MM.1S (cell line): ENCODE data around the gene INSR.
A peak's percentile ranks its signal among the peaks of the same experiment; 100 is the strongest.
"Not testable (repeated sequence)": the region's sequence is repeated elsewhere in the genome, so short reads cannot be mapped to it uniquely, and the experiment has no call there.

Experiments used
- DNase-seq: peaks from one replicate; pipeline ENCODE4 v3.0.0-alpha.2; 2015
- H2AFZ ChIP-seq: fragments of 300-600 bp; sonication (generic); 2 replicates; pipeline ENCODE4 v1.6.0; 2016; ENCODE audit warnings: antibody characterized with exemption, low read length
- H3F3A ChIP-seq: fragments of 300-600 bp; sonication (generic); 2 replicates; pipeline ENCODE4 v1.6.1; 2016; ENCODE audit warnings: mild to moderate bottlenecking, antibody characterized with exemption, low read length, moderate library complexity, mixed read lengths; ENCODE audit not compliant: insufficient read depth
- H3K27ac ChIP-seq: fragments of 300-600 bp; sonication (generic); 2 replicates; pipeline ENCODE4 v1.5.1; 2016; ENCODE audit warnings: mild to moderate bottlenecking, low read length
- H3K27me3 ChIP-seq: fragments of 300-600 bp; sonication (generic); replicated peaks from 2 replicates; pipeline ENCODE4 v1.6.0; 2016; ENCODE audit warnings: low read length; ENCODE audit not compliant: insufficient read depth
- H3K36me3 ChIP-seq: fragments of 300-600 bp; sonication (generic); replicated peaks from 2 replicates; pipeline ENCODE4 v1.6.1; 2016; ENCODE audit warnings: mild to moderate bottlenecking, low read length, mixed read lengths; ENCODE audit not compliant: insufficient read depth
- H3K4me1 ChIP-seq: fragments of 300-600 bp; sonication (generic); 2 replicates; pipeline ENCODE4 v1.6.1; 2016; ENCODE audit warnings: low read length, mixed read lengths
- H3K4me2 ChIP-seq: fragments of 300-600 bp; sonication (generic); 2 replicates; pipeline ENCODE4 v1.6.0; 2016; ENCODE audit warnings: low read depth, low read length
- H3K4me3 ChIP-seq: fragments of 300-600 bp; sonication (generic); 2 replicates; pipeline ENCODE4 v1.5.1; 2016; ENCODE audit warnings: low read length, mixed read lengths
- H3K79me2 ChIP-seq: fragments of 300-600 bp; sonication (generic); 2 replicates; pipeline ENCODE4 v1.6.1; 2016; ENCODE audit warnings: mixed run types, low read length, mixed read lengths
- H3K9ac ChIP-seq: fragments of 300-600 bp; sonication (generic); 2 replicates; pipeline ENCODE4 v1.6.1; 2016; ENCODE audit warnings: low read length, mixed read lengths
- H3K9me2 ChIP-seq: fragments of 300-600 bp; sonication (generic); replicated peaks from 2 replicates; pipeline ENCODE4 v1.6.1; 2016; ENCODE audit warnings: mild to moderate bottlenecking, low read length, mixed read lengths; ENCODE audit not compliant: insufficient read depth
- H3K9me3 ChIP-seq: fragments of 300-600 bp; sonication (generic); replicated peaks from 2 replicates; pipeline ENCODE4 v1.6.1; 2016; ENCODE audit warnings: mild to moderate bottlenecking, low read length, mixed read lengths; ENCODE audit not compliant: insufficient read depth
- H4K20me1 ChIP-seq: fragments of 300-600 bp; sonication (generic); 2 replicates; pipeline ENCODE4 v1.6.1; 2016; ENCODE audit warnings: mild to moderate bottlenecking, low read length, moderate library complexity, mixed read lengths; ENCODE audit not compliant: insufficient read depth
- EZH2 ChIP-seq: fragments of 300-600 bp; sonication (generic); optimal IDR thresholded peaks from 2 replicates; pipeline ENCODE3; 2017; ENCODE audit warnings: low read depth, mild to moderate bottlenecking, antibody characterized with exemption, low read length, mixed read lengths
- EZH2phosphoT487 ChIP-seq: fragments of 300-600 bp; sonication (generic); IDR thresholded peaks from 2 replicates; pipeline ENCODE4 v1.6.1; 2018; ENCODE audit warnings: antibody characterized with exemption, low read length
- TF ChIP-seq, protein P1 (sequence below): fragments of 300-600 bp; sonication (generic); IDR thresholded peaks from 2 replicates; pipeline ENCODE4 v1.5.1; 2016; ENCODE audit warnings: antibody characterized with exemption, low read length, mixed read lengths

The INSR gene

DNA sequence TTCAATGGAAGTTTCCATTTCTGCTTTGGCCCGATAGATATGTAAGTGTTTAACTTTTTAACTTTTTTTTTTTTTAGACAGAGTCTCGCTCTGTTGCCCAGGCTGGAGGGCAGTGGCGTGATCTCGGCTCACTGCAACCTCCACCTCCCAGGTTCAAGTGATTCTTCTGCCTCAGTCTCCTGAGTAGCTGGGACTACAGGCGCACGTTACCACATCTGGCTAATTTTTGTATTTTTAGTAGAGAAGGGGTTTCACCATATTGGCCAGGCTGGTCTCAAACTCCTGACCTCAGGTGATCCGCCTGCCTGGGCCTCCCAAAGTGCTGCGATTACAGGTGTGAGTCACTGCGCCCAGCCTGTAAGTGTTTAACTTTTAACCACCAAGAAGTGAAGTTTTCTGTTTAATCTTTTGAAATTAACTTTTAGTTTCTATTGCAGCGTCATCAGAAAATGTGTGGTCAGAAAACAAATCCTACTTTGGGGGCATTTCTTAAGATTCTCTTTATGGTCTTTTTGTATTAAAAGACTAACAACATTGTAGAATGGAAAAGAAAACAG is 147.0 kb downstream of the INSR start:
- 0 out of 2 replicates have a peak, but pooled peaks have one; percentile 68 for TF ChIP-seq EZH2phosphoT487
- not testable (repeated sequence) for H3K36me3 ChIP-seq, H2AFZ ChIP-seq, H3K9me3 ChIP-seq, H3K4me3 ChIP-seq, H3K9me2 ChIP-seq, H3K27me3 ChIP-seq, H4K20me1 ChIP-seq, H3K79me2 ChIP-seq
- H3K4me1 ChIP-seq: peaks cover 13% of the 10 kb centered on the region
- H3K4me2 ChIP-seq: peak overlapping the region; percentile 58; the same call in 1 of the 2 replicates
- peak overlapping the region; percentile 52; the same call in 1 of the 2 replicates for H3K27ac ChIP-seq
- H3F3A ChIP-seq: peaks cover 20% of the 10 kb centered on the region
- peak; percentile 90 for DNase-seq
- peak overlapping the region; percentile 1; the same call in 1 of the 2 replicates for H3K9ac ChIP-seq

DNA sequence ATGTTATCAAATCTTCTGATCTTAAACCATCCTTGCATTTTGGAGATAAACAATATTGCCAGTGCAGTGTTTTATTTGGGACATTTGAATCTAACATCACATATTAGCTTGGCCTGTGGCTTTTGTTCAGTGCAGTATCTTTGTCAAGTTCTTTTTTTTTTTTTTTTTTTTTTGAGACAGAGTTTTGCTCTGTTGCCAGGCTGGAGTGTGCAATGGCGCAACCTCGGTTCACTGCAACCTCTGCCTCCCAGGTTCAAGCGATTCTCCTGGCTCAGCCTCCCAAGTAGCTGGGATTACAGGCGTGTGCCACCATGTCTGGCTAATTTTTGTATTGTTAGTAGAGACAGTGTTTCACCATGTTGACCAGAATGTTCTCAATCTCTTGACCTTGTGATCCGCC is 148.1 kb downstream of the INSR start:
- H3F3A ChIP-seq: peaks cover 20% of the 10 kb centered on the region

DNA sequence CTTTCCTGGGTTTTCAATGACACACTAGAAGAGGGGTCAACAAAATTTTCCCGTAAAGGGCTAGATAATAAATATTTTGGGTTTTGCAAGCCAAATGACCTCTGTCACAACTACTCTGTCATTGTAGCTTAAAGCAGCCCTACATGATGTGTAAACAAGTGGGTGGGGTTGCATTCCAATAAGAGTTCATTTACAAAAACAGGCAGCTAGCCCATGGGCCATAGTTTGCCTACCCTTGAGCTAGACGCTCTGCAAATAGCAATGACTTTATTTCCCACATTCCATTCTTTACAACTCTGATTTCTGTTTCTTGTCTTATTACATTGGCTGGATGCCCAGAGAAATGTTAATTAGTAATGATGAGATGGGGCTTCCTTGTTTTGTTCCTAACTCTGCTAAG is 148.7 kb downstream of the INSR start:
- DNase-seq: no peak
- no peak for TF ChIP-seq EZH2phosphoT487
- TF ChIP-seq EZH2: no peak
- TF ChIP-seq, protein P1, sequence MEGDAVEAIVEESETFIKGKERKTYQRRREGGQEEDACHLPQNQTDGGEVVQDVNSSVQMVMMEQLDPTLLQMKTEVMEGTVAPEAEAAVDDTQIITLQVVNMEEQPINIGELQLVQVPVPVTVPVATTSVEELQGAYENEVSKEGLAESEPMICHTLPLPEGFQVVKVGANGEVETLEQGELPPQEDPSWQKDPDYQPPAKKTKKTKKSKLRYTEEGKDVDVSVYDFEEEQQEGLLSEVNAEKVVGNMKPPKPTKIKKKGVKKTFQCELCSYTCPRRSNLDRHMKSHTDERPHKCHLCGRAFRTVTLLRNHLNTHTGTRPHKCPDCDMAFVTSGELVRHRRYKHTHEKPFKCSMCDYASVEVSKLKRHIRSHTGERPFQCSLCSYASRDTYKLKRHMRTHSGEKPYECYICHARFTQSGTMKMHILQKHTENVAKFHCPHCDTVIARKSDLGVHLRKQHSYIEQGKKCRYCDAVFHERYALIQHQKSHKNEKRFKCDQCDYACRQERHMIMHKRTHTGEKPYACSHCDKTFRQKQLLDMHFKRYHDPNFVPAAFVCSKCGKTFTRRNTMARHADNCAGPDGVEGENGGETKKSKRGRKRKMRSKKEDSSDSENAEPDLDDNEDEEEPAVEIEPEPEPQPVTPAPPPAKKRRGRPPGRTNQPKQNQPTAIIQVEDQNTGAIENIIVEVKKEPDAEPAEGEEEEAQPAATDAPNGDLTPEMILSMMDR: no peak
- Histone ChIP-seq H3K9me2 (no peaks in the 10 kb centered on the region), H3K9ac (no peak overlapping the region), H3K4me1 (peaks cover 13% of the 10 kb centered on the region), H3K79me2 (no peaks in the 10 kb centered on the region), H3K9me3 (no peaks in the 10 kb centered on the region), H3K27ac (no peak overlapping the region), H3K4me2 (no peak overlapping the region), H3K4me3 (no peak overlapping the region), H3K36me3 (peaks cover 6% of the 10 kb centered on the region; the same call in 1 of the 2 replicates), H3K27me3 (no peaks in the 10 kb centered on the region), H4K20me1 (no peaks in the 10 kb centered on the region), H2AFZ (no peak overlapping the region), H3F3A (peaks cover 19% of the 10 kb centered on the region)

More for the DNA sequence above, 148.1 kb downstream of the INSR start:
- H3K4me3 ChIP-seq, H3K9me2 ChIP-seq, DNase-seq, H3K79me2 ChIP-seq, H2AFZ ChIP-seq, H3K27me3 ChIP-seq, H3K9me3 ChIP-seq, H3K27ac ChIP-seq, H3K36me3 ChIP-seq, H3K9ac ChIP-seq, H3K4me2 ChIP-seq, H4K20me1 ChIP-seq: not testable (repeated sequence)
- H3K4me1 ChIP-seq: peaks cover 13% of the 10 kb centered on the region

DNA sequence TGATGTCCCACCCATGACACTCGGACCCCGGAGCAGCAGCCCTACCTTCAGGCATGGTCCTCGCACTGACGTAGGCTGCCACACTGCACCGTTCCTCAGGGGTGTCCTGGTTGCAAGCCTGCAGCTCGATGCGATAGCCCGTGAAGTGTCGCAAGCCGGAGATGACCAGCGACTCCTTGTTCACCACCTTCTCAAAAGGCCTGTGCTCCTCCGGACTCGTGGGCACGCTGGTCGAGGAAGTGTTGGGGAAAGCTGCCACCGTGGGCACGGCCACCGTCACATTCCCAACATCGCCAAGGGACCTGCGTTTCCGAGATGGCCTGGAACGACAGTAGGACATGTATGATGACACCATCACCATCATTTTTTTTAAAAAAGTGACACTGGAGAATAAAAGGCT is 151.4 kb downstream of the INSR start:
- Histone ChIP-seq H3F3A (peaks cover 11% of the 10 kb centered on the region), H3K36me3 (peaks cover 6% of the 10 kb centered on the region; the same call in 1 of the 2 replicates)
- TF ChIP-seq EZH2phosphoT487 (no peak), EZH2 (no peak)
- TF ChIP-seq, protein P1: no peak

More for the DNA sequence above, 151.4 kb downstream of the INSR start:
- H2AFZ ChIP-seq: no peak overlapping the region
- H3K4me2 ChIP-seq: no peak overlapping the region
- no peaks in the 10 kb centered on the region for H3K79me2 ChIP-seq
- no peaks in the 10 kb centered on the region for H4K20me1 ChIP-seq
- peaks cover 9% of the 10 kb centered on the region for H3K4me1 ChIP-seq
- H3K9ac ChIP-seq: no peak overlapping the region
- H3K27me3 ChIP-seq: no peaks in the 10 kb centered on the region
- no peaks in the 10 kb centered on the region for H3K9me2 ChIP-seq
- DNase-seq: no peak
- H3K27ac ChIP-seq: no peak overlapping the region
- H3K4me3 ChIP-seq: no peak overlapping the region
- H3K9me3 ChIP-seq: no peaks in the 10 kb centered on the region
